ENCODE results near the gene ADAM17. TPM values are rescaled to one million over a fixed set of nuclear protein-coding genes. Genes with fewer than 3 reads are reported as not detected.

The ADAM17 gene
- total and polyA plus RNA-seq, 2 donors (not counting 1 experiment from before 2014, with no cell fraction given): 12.3 to 69.9 TPM

GRCh38 chr2:9533663-9534062 is 22.0 kb downstream of the ADAM17 start:
- Histone ChIP-seq H3K4me1 (ENCODE audit: control insufficient read depth, extremely low read depth, insufficient read depth, low read length) (no peaks in the 10 kb centered on the region), H3K36me3 (ENCODE audit: control insufficient read depth, insufficient read depth, low read length) (no peaks in the 10 kb centered on the region), H3K9ac (ENCODE audit: insufficient read depth, low read length) (no peak overlapping the region), H3K27ac (ENCODE audit: insufficient read depth, low read length) (no peak overlapping the region), H4K20me1 (ENCODE audit: control insufficient read depth, extremely low read depth, insufficient read depth, low read length) (no peaks in the 10 kb centered on the region), H3K79me2 (ENCODE audit: control insufficient read depth, insufficient read depth, low read length) (no peaks in the 10 kb centered on the region), H3K4me3 (replicated peaks in 1 of 4; ENCODE audit: control extremely low read depth in 1 of 4, insufficient read depth in 1 of 4, low read depth in 3 of 4, low read length in 4 of 4) (no peak overlapping the region), H2AFZ (ENCODE audit: low read length) (no peak overlapping the region), H3K9me3 (ENCODE audit: control insufficient read depth, insufficient read depth, low read depth, low read length) (no peaks in the 10 kb centered on the region), H3K27me3 (ENCODE audit: control insufficient read depth, insufficient read depth, low read length) (no peaks in the 10 kb centered on the region), H3K4me2 (ENCODE audit: extremely low read depth, insufficient read depth, low read length) (no peak overlapping the region)
- no peak for DNase-seq (ENCODE audit: low read depth in 2 of 2)
- TF ChIP-seq EZH2 (IDR thresholded peaks at IDR 0.05; ENCODE audit: low read length, missing control alignments): no peak
- TF ChIP-seq CTCF (conservative IDR thresholded peaks at IDR 0.05 in 1 of 2, IDR thresholded peaks at IDR 0.05 in 1 of 2; ENCODE audit: low read depth in 1 of 2, low read length in 2 of 2): no peak

GRCh38 chr2:9532421-9532820 is 23.2 kb downstream of the ADAM17 start:
- H3K36me3 ChIP-seq (ENCODE audit: control insufficient read depth, insufficient read depth, low read length): no peaks in the 10 kb centered on the region
- no peaks in the 10 kb centered on the region for H4K20me1 ChIP-seq (ENCODE audit: control insufficient read depth, extremely low read depth, insufficient read depth, low read length)
- TF ChIP-seq CTCF (conservative IDR thresholded peaks at IDR 0.05 in 1 of 2, IDR thresholded peaks at IDR 0.05 in 1 of 2; ENCODE audit: low read depth in 1 of 2, low read length in 2 of 2) (no peak), EZH2 (IDR thresholded peaks at IDR 0.05; ENCODE audit: low read length, missing control alignments) (no peak)
- H3K79me2 ChIP-seq (ENCODE audit: control insufficient read depth, insufficient read depth, low read length): no peaks in the 10 kb centered on the region
- peak in 1 of 2 donors; percentile 36 for DNase-seq (ENCODE audit: low read depth in 2 of 2)
- H3K9ac ChIP-seq (ENCODE audit: insufficient read depth, low read length): no peak overlapping the region
- H3K27me3 ChIP-seq (ENCODE audit: control insufficient read depth, insufficient read depth, low read length): no peaks in the 10 kb centered on the region
- H3K9me3 ChIP-seq (ENCODE audit: control insufficient read depth, insufficient read depth, low read depth, low read length): no peaks in the 10 kb centered on the region
- no peaks in the 10 kb centered on the region for H3K4me1 ChIP-seq (ENCODE audit: control insufficient read depth, extremely low read depth, insufficient read depth, low read length)
- no peak overlapping the region for H3K27ac ChIP-seq (ENCODE audit: insufficient read depth, low read length)
- H3K4me2 ChIP-seq (ENCODE audit: extremely low read depth, insufficient read depth, low read length): no peak overlapping the region
- H2AFZ ChIP-seq (ENCODE audit: low read length): no peak overlapping the region
- no peak overlapping the region for H3K4me3 ChIP-seq (replicated peaks in 1 of 4; ENCODE audit: control extremely low read depth in 1 of 4, insufficient read depth in 1 of 4, low read depth in 3 of 4, low read length in 4 of 4)

GRCh38 chr2:9527995-9528787 is 27.4 kb downstream of the ADAM17 start:
- Histone ChIP-seq H3K4me3 (replicated peaks in 1 of 4; ENCODE audit: control extremely low read depth in 1 of 4, insufficient read depth in 1 of 4, low read depth in 3 of 4, low read length in 4 of 4) (no peak overlapping the region), H3K4me1 (ENCODE audit: control insufficient read depth, extremely low read depth, insufficient read depth, low read length) (no peaks in the 10 kb centered on the region), H3K36me3 (ENCODE audit: control insufficient read depth, insufficient read depth, low read length) (no peaks in the 10 kb centered on the region), H3K27ac (ENCODE audit: insufficient read depth, low read length) (no peak overlapping the region), H2AFZ (ENCODE audit: low read length) (no peak overlapping the region), H3K4me2 (ENCODE audit: extremely low read depth, insufficient read depth, low read length) (no peak overlapping the region), H3K79me2 (ENCODE audit: control insufficient read depth, insufficient read depth, low read length) (no peaks in the 10 kb centered on the region), H3K27me3 (ENCODE audit: control insufficient read depth, insufficient read depth, low read length) (no peaks in the 10 kb centered on the region), H3K9ac (ENCODE audit: insufficient read depth, low read length) (no peak overlapping the region), H4K20me1 (ENCODE audit: control insufficient read depth, extremely low read depth, insufficient read depth, low read length) (no peaks in the 10 kb centered on the region), H3K9me3 (ENCODE audit: control insufficient read depth, insufficient read depth, low read depth, low read length) (no peaks in the 10 kb centered on the region)
- no peak for TF ChIP-seq EZH2 (IDR thresholded peaks at IDR 0.05; ENCODE audit: low read length, missing control alignments)
- no peak for TF ChIP-seq CTCF (conservative IDR thresholded peaks at IDR 0.05 in 1 of 2, IDR thresholded peaks at IDR 0.05 in 1 of 2; ENCODE audit: low read depth in 1 of 2, low read length in 2 of 2)
- no peak for DNase-seq (ENCODE audit: low read depth in 2 of 2)

Measured in fibroblast of lung (primary cell).